ENCODE data around the gene OR4D1. TPM values are rescaled to one million over a fixed set of nuclear protein-coding genes. Genes with fewer than 3 reads are reported as not detected.
"Not testable (repeated sequence)": the region's sequence is repeated elsewhere in the genome, so short reads cannot be mapped to it uniquely, and the experiment has no call there.

OR4D1 gene
- total and polyA plus RNA-seq, 8 donors: not detected

GRCh38 chr17:58127846-58128245 is 20.3 kb upstream of the OR4D1 start:
- no peak for TF ChIP-seq CTCF (IDR thresholded peaks at IDR 0.05)
- Histone ChIP-seq H3K4me1 (no peaks in the 10 kb centered on the region), H3K36me3 (no peaks in the 10 kb centered on the region), H3K27me3 (peaks cover 0 to 5% (median 0%) of the 10 kb centered on the region in 4 donors), H3K9me3 (no peaks in the 10 kb centered on the region), H3K27ac (no peak overlapping the region), H3K4me3 (no peak overlapping the region)
- intact Hi-C loops (cut with DNase I): no loop called here
- ATAC-seq: no peak
- no peak for DNase-seq
- FAIRE-seq: no peak
- 25 to 31% methylated on average over 1 of the region's 1 CpG for WGBS, 2 donors

- H3K4me1 ChIP-seq; DNase-seq; H3K36me3 ChIP-seq; ATAC-seq; H3K27ac ChIP-seq; intact Hi-C loops (cut with DNase I); FAIRE-seq; H3K4me3 ChIP-seq; H3K9me3 ChIP-seq; H3K27me3 ChIP-seq: not testable (repeated sequence)
- WGBS, 2 donors: 87 to 94% methylated on average over 5 of the region's 5 CpGs
Measured at GRCh38 chr17:58132697-58133096, 15.5 kb upstream of the OR4D1 start.

- no peak overlapping the region for H3K27ac ChIP-seq
- intact Hi-C loops (cut with DNase I): no loop called here
- 13% methylated on average over 8 of the region's 8 CpGs for WGBS, 2 donors
- H3K4me1 ChIP-seq: no peaks in the 10 kb centered on the region
- no peaks in the 10 kb centered on the region for H3K9me3 ChIP-seq
- no peak overlapping the region for H3K4me3 ChIP-seq
- H3K27me3 ChIP-seq: peaks cover 0 to 6% (median 0%) of the 10 kb centered on the region in 4 donors
- TF ChIP-seq CTCF (IDR thresholded peaks at IDR 0.05): peak in 1 of 4 donors; percentile 19
- FAIRE-seq (no peak), ATAC-seq (peak in 1 of 4 donors; percentile 36), DNase-seq (peak in 1 of 6 donors; percentile 15)
- H3K36me3 ChIP-seq: no peaks in the 10 kb centered on the region
Measured at GRCh38 chr17:58136669-58137279, 11.4 kb upstream of the OR4D1 start.

- WGBS, 2 donors: 67 to 79% methylated on average over 4 to 5 of the region's 5 CpGs
- Histone ChIP-seq H3K4me3 (no peak overlapping the region), H3K27me3 (peaks cover 0 to 4% (median 0%) of the 10 kb centered on the region in 4 donors), H3K27ac (no peak overlapping the region), H3K9me3 (no peaks in the 10 kb centered on the region), H3K36me3 (no peaks in the 10 kb centered on the region), H3K4me1 (no peaks in the 10 kb centered on the region)
- intact Hi-C loops (cut with DNase I): no loop called here
- DNase-seq (no peak), FAIRE-seq (no peak), ATAC-seq (no peak)
- no peak for TF ChIP-seq CTCF (IDR thresholded peaks at IDR 0.05)
Measured at GRCh38 chr17:58141505-58141904, 6.7 kb upstream of the OR4D1 start.

- H3K36me3 ChIP-seq, ATAC-seq: not testable (repeated sequence)
Measured at GRCh38 chr17:58143335-58143734, 4.8 kb upstream of the OR4D1 start.

GRCh38 chr17:58144801-58145200 is 3.4 kb upstream of the OR4D1 start:
- Histone ChIP-seq H3K4me1 (no peaks in the 10 kb centered on the region), H3K36me3 (no peaks in the 10 kb centered on the region), H3K9me3 (no peaks in the 10 kb centered on the region), H3K4me3 (no peak overlapping the region), H3K27me3 (peaks cover 0 to 8% (median 0%) of the 10 kb centered on the region in 4 donors), H3K27ac (no peak overlapping the region)
- no peak for DNase-seq
- WGBS, 2 donors: 48 to 75% methylated on average over 1 of the region's 1 CpG
- no peak for ATAC-seq
- no peak for TF ChIP-seq CTCF (IDR thresholded peaks at IDR 0.05)
- intact Hi-C loops (cut with DNase I): no loop called here
- FAIRE-seq: no peak

More at GRCh38 chr17:58143335-58143734, 4.8 kb upstream of the OR4D1 start:
- H3K9me3 ChIP-seq; intact Hi-C loops (cut with DNase I); H3K27ac ChIP-seq; H3K27me3 ChIP-seq; H3K4me3 ChIP-seq; DNase-seq; H3K4me1 ChIP-seq; FAIRE-seq: not testable (repeated sequence)
- WGBS, 2 donors: 67 to 83% methylated on average over 4 of the region's 4 CpGs

Data from pancreas (tissue), 10 donors.